GM19372 (cell line): Measurements from ENCODE around the gene WDR33.

Experiments
- ATAC-seq: cut with Tn5 transposase; IDR thresholded peaks from one replicate; pipeline ENCODE4 v1.9.1; 2021; ENCODE audit warnings: mild to moderate bottlenecking, low read depth, moderate library complexity; ENCODE audit not compliant: unreplicated experiment

WDR33 gene

GRCh38 chr2:127701193-127701650 lies 109.7 kb downstream of the WDR33 start, which contains the start of gene SFT2D3:
Gene SFT2D3, plus strand, starts transcription at chr2:127701497. Its CDS starts 32 bp downstream, at chr2:127701529.
- peak; percentile 70 for ATAC-seq

- peak; percentile 48 for ATAC-seq
Observed at GRCh38 chr2:127700527-127701192, 110.3 kb downstream of the WDR33 start.

GRCh38 chr2:127698553-127699355 lies 112.2 kb downstream of the WDR33 start:
- no peak for ATAC-seq

- ATAC-seq: no peak
Observed at GRCh38 chr2:127697482-127698180, 113.3 kb downstream of the WDR33 start.

GRCh38 chr2:127695491-127696472 lies 115.2 kb downstream of the WDR33 start:
- no peak for ATAC-seq

- ATAC-seq: no peak
Observed at GRCh38 chr2:127694986-127695385, 116.0 kb downstream of the WDR33 start.

- ATAC-seq: no peak
Observed at GRCh38 chr2:127690696-127691095, 120.3 kb downstream of the WDR33 start.

GRCh38 chr2:127688405-127688804 lies 122.6 kb downstream of the WDR33 start:
- no peak for ATAC-seq

GRCh38 chr2:127685410-127686080 lies 125.4 kb downstream of the WDR33 start:
- no peak for ATAC-seq

- ATAC-seq: no peak
Observed at GRCh38 chr2:127683757-127684156, 127.2 kb downstream of the WDR33 start.

- no peak for ATAC-seq
Observed at GRCh38 chr2:127683056-127683455, 127.9 kb downstream of the WDR33 start.

- no peak for ATAC-seq
Observed at GRCh38 chr2:127681976-127682857, 128.8 kb downstream of the WDR33 start.

GRCh38 chr2:127681288-127681804 lies 129.6 kb downstream of the WDR33 start:
- ATAC-seq: no peak

- no peak for ATAC-seq
Observed at GRCh38 chr2:127680706-127681287, 130.2 kb downstream of the WDR33 start.

- ATAC-seq: no peak
Observed at GRCh38 chr2:127679680-127680361, 131.2 kb downstream of the WDR33 start.

- no peak for ATAC-seq
Observed at GRCh38 chr2:127678991-127679390, 132.0 kb downstream of the WDR33 start.

- no peak for ATAC-seq
Observed at GRCh38 chr2:127678531-127678930, 132.4 kb downstream of the WDR33 start.
